Right atrium auricular region (tissue), 2 donors: Measurements from ENCODE around the gene TMEM41B. TPM values are rescaled to one million over a fixed set of nuclear protein-coding genes. Genes with fewer than 3 reads are reported as not detected.
"Not testable (repeated sequence)": the region's sequence is repeated elsewhere in the genome, so short reads cannot be mapped to it uniquely, and the experiment has no call there.

Experiments
- DNase-seq: peaks from one replicate; pipeline ENCODE4 v3.0.0-alpha.2; 2019; ENCODE audit warnings: low spot score
- H3K27ac ChIP-seq, 2 donors: fragments of 200-600 bp; sonication (generic); 1 replicate in 1 of 2; 2 replicates in 1 of 2; pipeline ENCODE4 v1.5.1; 2016 to 2019
- H3K27me3 ChIP-seq, 2 donors: fragments of 200-600 bp; sonication (generic); one replicate each; pipeline versions ENCODE4 v1.5.1 to v1.6.0; 2017 to 2019
- H3K36me3 ChIP-seq: fragments of 200-600 bp; sonication (generic); one replicate; pipeline ENCODE4 v1.5.1; 2016
- H3K4me1 ChIP-seq, 2 donors: fragments of 200-600 bp; sonication (generic); one replicate each; pipeline versions ENCODE4 v1.5.1 to v1.6.0; 2017 to 2019
- H3K4me3 ChIP-seq, 2 donors: fragments of 200-600 bp; sonication (generic); 1 replicate in 1 of 2; 2 replicates in 1 of 2; pipeline ENCODE4 v1.5.1; 2017 to 2019; ENCODE audit warnings: mild to moderate bottlenecking in 1 of 2, moderate library complexity in 1 of 2
- H3K9me3 ChIP-seq, 2 donors: fragments of 200-600 bp; sonication (generic); one replicate each; pipeline ENCODE4 v1.5.1; 2019
- total RNA-seq, 2 donors: library from RNA; depleted of rRNA; stranded (reverse); fragments of >200 nt; gene quantifications; one replicate each; pipeline ENCODE4 v1.1.0, GENCODE V29; 2016
- TF ChIP-seq, protein P1 (sequence below), 2 donors: fragments of 200-600 bp; sonication (generic); IDR thresholded peaks; one replicate each; pipeline ENCODE4 v1.5.1; 2019; ENCODE audit warnings: antibody characterized with exemption in 2 of 2

The TMEM41B gene, protein sequence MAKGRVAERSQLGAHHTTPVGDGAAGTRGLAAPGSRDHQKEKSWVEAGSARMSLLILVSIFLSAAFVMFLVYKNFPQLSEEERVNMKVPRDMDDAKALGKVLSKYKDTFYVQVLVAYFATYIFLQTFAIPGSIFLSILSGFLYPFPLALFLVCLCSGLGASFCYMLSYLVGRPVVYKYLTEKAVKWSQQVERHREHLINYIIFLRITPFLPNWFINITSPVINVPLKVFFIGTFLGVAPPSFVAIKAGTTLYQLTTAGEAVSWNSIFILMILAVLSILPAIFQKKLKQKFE
- 10 to 100 TPM; 16.9 to 20.4 TPM for total RNA-seq

DNA sequence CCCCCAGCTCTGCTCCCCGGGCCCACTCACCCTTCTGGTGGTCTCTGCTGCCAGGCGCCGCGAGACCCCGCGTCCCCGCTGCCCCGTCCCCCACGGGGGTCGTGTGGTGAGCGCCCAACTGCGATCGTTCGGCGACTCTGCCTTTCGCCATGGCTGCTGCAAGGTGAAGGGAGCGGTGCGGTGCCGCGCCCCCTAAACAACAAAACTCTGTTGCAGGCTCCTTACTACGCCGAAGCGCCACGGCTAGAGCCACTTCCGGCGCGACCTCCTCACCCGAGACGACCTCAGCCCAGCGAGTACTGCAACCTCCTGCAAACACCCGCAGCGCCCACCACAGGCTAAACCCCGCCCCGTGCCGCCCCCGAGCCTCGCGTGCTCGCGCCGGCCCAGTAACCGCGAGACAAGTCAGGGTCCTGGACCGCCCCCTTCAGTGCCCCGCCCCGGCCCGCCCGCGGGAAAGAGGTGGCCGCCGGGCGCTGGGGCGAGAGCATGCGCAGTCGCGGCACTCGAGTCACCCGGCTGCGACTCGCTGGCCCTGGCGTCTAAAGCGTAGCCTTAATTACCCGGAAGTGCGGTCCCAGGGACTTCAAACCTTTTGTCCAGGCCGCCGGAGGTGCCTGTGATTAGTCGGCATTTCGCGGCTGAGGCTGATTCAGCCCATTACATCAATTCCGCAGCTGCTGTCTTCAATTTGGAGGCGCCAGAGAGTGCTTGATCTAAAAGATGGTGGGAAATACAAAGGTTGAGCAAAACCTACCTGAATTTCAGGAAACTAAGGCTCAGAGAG, at the start of gene TMEM41B:
TSS of gene TMEM41B (minus strand) at position 303 of the 787 bp plus-strand sequence. CDS start at position 151, 152 bp downstream.
- H3K36me3 ChIP-seq: no peaks in the 10 kb centered on the region
- TF ChIP-seq, protein P1, sequence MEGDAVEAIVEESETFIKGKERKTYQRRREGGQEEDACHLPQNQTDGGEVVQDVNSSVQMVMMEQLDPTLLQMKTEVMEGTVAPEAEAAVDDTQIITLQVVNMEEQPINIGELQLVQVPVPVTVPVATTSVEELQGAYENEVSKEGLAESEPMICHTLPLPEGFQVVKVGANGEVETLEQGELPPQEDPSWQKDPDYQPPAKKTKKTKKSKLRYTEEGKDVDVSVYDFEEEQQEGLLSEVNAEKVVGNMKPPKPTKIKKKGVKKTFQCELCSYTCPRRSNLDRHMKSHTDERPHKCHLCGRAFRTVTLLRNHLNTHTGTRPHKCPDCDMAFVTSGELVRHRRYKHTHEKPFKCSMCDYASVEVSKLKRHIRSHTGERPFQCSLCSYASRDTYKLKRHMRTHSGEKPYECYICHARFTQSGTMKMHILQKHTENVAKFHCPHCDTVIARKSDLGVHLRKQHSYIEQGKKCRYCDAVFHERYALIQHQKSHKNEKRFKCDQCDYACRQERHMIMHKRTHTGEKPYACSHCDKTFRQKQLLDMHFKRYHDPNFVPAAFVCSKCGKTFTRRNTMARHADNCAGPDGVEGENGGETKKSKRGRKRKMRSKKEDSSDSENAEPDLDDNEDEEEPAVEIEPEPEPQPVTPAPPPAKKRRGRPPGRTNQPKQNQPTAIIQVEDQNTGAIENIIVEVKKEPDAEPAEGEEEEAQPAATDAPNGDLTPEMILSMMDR (IDR thresholded peaks at IDR 0.05): peak in 1 of 2 donors; percentile 37

DNA sequence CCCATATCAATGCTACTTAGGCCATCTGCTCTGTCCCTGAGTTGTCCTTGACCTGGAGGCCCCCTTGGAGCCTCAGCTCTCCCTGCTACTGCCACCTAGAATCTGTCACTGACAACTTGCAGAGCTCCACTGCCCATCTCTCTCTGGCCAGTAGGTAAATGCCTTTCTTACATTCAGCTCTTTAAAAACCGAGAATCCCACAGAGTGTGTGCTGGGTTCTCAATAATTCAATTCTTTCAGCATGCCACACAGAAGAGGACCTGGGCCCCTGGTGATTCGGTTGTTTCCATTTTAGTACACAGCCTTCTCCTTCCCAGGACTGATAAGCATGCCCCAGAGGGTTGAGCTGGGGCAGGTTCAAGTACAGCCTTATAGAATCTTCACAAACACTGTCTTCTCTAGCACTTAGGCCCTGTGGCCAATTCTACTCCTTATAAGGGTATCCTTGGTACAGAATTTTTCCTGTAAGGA, 48.0 kb upstream of the TMEM41B start:
- Histone ChIP-seq H3K4me1 (peaks cover 0 to 23% of the 10 kb centered on the region in 2 donors), H3K27me3 (no peaks in the 10 kb centered on the region), H3K9me3 (no peaks in the 10 kb centered on the region), H3K27ac (peak overlapping the region; percentile 93 to 98), H3K4me3 (no peak overlapping the region), H3K36me3 (no peaks in the 10 kb centered on the region)
- DNase-seq: no peak
- TF ChIP-seq, protein P1 (IDR thresholded peaks at IDR 0.05): no peak

More for the DNA sequence above, at the start of gene TMEM41B:
- H3K9me3 ChIP-seq: no peaks in the 10 kb centered on the region
- H3K4me1 ChIP-seq: peaks cover 0 to 16% of the 10 kb centered on the region in 2 donors
- DNase-seq: peak; percentile 98
- H3K27me3 ChIP-seq: no peaks in the 10 kb centered on the region
- H3K4me3 ChIP-seq: peak within 1 kb of the TSS; percentile 91 to 94
- H3K27ac ChIP-seq: peak within 1 kb of the TSS; percentile 75 to 85

DNA sequence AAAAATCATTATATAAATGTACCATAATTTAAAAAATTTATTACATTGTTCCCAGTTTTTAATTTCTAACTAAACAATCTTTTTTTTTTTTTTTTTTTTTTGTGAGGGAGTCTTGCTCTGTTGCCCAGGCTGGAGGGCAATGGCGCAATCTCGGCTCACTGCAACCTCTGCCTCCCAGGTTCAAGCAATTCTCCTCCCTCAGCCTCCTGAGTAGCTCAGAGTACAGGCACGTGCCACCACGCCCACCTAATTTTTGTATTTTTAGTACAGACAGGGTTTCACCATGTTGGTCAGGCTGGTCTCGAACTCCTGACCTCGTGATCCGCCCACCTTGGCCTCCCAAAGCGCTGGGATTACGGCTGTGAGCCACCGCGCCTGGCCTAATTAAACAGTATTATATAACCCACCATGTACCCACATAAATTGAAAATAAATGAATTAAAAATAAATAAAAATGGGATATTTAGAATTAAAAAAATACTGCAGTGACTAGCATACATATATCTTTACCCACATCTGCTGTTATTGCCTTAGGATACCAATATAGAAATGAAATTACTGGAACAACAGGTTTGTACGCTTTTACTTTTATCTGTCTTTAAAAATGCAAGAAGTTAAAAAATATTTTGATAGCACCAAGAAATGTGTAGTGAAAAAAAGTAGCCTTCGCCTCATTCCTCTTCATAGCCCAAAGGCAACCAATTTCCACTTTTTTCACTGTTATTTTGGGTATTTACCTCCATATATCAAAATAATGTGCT, 46.6 kb upstream of the TMEM41B start:
- H3K36me3 ChIP-seq, H3K27me3 ChIP-seq, H3K4me3 ChIP-seq, H3K27ac ChIP-seq, H3K9me3 ChIP-seq, DNase-seq: not testable (repeated sequence)
- H3K4me1 ChIP-seq: peaks cover 0 to 23% of the 10 kb centered on the region in 2 donors

DNA sequence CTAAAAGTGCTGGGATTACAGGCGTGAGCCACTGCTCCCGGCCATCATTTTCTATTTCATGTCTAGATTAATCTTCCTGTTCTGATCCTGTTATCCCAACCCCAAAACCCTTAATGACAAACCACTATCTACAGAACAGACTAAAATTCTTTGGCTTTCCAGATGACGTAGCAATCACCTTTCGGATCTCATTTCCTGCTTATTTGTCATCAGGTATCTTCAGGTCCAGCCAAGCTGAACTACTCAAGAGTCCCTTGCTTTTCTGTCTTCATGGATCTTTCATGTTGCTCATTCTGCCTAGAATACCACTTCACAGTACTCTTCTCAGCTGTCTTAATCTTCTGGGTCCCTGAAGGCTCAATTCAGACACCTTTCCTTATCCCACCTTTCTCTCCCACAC, 42.6 kb upstream of the TMEM41B start:
- Histone ChIP-seq H3K9me3 (no peaks in the 10 kb centered on the region), H3K27me3 (no peaks in the 10 kb centered on the region), H3K27ac (no peak overlapping the region), H3K36me3 (no peaks in the 10 kb centered on the region), H3K4me3 (no peak overlapping the region), H3K4me1 (peaks cover 0 to 2% of the 10 kb centered on the region in 2 donors)
- TF ChIP-seq, protein P1 (IDR thresholded peaks at IDR 0.05): no peak
- DNase-seq: no peak

DNA sequence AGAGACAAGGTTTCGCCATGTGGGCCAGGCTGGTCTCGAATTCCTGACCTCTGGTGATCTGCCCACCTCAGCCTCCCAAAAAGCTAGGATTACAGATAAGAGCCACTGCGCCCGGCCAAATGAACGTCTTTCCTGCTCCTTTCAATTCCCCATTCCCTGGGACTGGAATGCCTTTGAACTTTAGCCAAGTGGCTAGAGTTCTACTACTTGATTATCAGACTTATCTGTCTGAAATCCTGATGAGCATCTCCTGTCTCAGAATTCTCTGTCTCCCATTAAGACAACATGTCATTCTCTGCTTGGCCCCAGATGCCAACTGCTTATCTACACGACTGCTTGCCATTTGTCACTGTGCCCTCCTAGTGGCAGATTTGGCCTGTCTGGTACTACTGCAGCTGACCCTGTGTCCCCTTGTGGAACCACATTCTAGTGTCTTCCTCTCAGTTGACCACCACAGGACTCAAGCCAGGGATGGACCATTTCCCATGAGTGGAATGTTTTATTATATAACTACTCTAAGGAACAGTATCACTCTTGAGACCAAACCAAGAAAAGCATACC, 37.0 kb upstream of the TMEM41B start:
- Histone ChIP-seq H3K27ac (no peak overlapping the region), H3K9me3 (no peaks in the 10 kb centered on the region), H3K36me3 (no peaks in the 10 kb centered on the region), H3K4me1 (no peaks in the 10 kb centered on the region), H3K27me3 (no peaks in the 10 kb centered on the region), H3K4me3 (no peak overlapping the region)
- no peak for DNase-seq
- TF ChIP-seq, protein P1 (IDR thresholded peaks at IDR 0.05): no peak

DNA sequence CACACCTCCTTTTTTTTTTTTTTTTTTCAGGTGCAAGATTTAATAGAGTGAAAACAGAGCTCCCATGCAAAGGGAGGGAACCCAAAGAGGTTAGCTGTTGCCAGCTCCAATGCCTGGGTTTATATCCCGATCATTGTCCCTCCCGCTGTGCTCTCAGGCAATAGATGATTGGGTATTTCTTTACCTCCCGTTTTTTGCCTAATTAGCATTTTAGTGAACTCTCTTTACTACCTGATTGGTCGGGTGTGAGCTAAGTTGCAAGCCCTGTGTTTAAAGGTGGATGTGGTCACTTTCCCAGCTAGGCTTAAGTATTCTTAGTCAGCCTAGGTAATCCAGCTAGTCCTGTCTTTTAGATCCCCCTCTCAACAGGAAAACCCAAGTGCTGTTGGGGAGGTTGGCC, 33.4 kb upstream of the TMEM41B start:
- not testable (repeated sequence) for H3K27ac ChIP-seq, H3K4me1 ChIP-seq, H3K27me3 ChIP-seq, H3K9me3 ChIP-seq, H3K36me3 ChIP-seq, H3K4me3 ChIP-seq, DNase-seq
